ENCODE measurements around the gene COMMD4. TPM values are rescaled to one million over a fixed set of nuclear protein-coding genes. Genes with fewer than 3 reads are reported as not detected.
A peak's percentile ranks its signal among the peaks of the same experiment; 100 is the strongest.

The COMMD4 gene
- total RNA-seq, 1 donor from 2014 or later = 95.6 TPM

DNA sequence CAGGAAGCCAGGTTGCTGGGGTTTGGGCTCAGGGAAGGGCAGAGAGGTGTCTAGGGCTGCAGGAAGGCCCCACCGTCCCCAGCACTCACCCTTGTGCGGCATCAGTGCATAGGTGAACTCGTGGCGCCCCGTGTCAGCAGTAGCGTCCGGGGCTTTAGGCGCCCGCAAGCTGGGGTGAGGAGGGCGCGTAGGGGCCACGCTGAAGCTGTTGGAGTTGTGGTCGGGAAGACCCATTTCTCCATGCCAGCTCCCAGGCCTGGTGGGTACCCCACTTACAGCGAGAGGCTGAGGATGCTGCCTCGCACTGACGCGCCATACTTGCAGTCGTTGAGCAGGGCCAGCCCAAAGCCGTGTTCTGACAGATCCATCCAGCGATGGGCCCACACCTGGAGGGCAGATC is 20.7 kb downstream of the COMMD4 start:
- no peaks in the 10 kb centered on the region for H3K4me1 Mint-ChIP-seq (ENCODE audit: low read depth)
- no peaks in the 10 kb centered on the region for H3K27me3 Mint-ChIP-seq
- H3K27ac Mint-ChIP-seq = no peak overlapping the region
- no peaks in the 10 kb centered on the region for H3K9me3 Mint-ChIP-seq (ENCODE audit: low read depth)
- TF ChIP-seq, protein P1, sequence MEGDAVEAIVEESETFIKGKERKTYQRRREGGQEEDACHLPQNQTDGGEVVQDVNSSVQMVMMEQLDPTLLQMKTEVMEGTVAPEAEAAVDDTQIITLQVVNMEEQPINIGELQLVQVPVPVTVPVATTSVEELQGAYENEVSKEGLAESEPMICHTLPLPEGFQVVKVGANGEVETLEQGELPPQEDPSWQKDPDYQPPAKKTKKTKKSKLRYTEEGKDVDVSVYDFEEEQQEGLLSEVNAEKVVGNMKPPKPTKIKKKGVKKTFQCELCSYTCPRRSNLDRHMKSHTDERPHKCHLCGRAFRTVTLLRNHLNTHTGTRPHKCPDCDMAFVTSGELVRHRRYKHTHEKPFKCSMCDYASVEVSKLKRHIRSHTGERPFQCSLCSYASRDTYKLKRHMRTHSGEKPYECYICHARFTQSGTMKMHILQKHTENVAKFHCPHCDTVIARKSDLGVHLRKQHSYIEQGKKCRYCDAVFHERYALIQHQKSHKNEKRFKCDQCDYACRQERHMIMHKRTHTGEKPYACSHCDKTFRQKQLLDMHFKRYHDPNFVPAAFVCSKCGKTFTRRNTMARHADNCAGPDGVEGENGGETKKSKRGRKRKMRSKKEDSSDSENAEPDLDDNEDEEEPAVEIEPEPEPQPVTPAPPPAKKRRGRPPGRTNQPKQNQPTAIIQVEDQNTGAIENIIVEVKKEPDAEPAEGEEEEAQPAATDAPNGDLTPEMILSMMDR (IDR thresholded peaks at IDR 0.05; ENCODE audit: unreplicated experiment) = no peak
- no peak for DNase-seq (ENCODE audit: low spot score, unreplicated experiment)
- peaks cover 1% of the 10 kb centered on the region for H3K36me3 Mint-ChIP-seq (ENCODE audit: insufficient read depth)
- no peak overlapping the region for H3K4me3 Mint-ChIP-seq (ENCODE audit: low read depth)

DNA sequence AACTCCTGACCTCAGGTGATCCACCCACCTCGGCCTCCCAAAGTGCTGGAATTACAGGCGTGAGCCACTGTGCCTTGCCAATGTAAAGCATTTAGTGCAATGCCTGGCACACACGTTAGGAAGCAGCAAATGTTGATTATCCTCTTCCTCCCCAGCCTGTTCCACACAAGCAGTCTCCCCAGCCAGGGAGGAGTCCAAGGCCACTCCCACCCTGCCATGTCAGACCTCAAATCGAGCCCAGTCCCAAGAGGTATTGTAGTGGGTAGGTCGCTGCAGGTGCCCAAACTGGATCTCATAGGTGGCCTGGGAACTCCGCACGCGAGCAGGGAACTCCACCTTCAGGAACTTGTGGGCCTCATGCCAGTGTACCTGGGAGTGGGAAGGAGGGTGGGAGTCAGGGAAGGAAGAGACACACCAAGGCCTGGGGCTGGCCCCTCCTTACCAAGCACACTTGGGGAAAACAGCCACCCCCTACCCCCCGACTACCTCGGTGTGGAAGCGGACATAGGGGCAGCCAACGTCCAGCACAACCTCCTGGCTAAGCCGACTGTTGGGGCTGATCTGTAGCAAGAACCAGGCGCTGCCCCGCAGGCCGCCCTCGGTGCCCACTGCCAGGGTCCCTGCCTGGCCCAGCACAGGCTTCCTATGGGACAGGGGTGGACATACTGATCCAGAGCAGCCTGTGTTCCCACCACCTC is 22.3 kb downstream of the COMMD4 start:
- Mint-ChIP-seq H3K27me3 (no peaks in the 10 kb centered on the region), H3K4me1 (ENCODE audit: low read depth) (no peaks in the 10 kb centered on the region), H3K4me3 (ENCODE audit: low read depth) (no peak overlapping the region), H3K27ac (no peak overlapping the region), H3K36me3 (ENCODE audit: insufficient read depth) (peaks cover 1% of the 10 kb centered on the region), H3K9me3 (ENCODE audit: low read depth) (no peaks in the 10 kb centered on the region)
- no peak for DNase-seq (ENCODE audit: low spot score, unreplicated experiment)
- TF ChIP-seq, protein P1 (IDR thresholded peaks at IDR 0.05; ENCODE audit: unreplicated experiment) = no peak

DNA sequence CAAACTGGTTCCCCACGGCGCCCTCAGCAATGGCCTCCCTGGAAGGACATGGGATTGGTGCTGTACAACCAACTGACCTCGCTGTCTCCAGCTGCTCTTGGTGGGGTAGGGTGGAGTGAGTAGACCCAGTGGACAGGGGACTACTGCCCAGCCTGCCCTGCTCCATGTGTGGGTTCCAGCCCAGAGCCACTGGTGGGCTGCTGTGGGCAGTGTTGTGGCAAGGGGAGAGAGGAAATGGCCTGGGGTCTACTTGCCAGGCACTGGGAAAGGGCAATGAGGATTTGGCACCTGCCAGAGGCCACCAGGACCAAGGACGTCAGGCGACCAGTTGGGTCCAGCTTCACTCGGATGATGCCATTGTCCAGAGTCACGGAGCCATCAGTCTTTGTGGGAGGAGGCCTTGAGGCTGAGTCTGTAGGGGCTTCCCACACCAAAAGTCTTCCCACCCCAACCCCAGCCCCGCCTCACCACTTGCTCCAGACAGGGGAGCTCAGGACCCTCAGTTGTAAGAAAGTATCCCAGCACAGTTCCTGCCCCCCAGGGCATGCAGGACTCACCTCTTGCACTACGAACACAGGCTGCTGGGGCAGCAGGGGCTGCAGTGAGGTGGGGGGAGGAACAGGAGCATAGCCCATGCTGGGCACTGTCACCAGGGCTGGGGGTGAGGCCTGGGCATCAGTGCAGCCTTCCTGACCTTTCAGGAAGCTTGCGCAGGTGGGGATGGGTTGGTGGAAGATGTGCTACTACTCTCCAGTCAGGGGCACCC is 23.1 kb downstream of the COMMD4 start:
- H3K27me3 Mint-ChIP-seq = no peaks in the 10 kb centered on the region
- H3K9me3 Mint-ChIP-seq (ENCODE audit: low read depth) = no peaks in the 10 kb centered on the region
- H3K36me3 Mint-ChIP-seq (ENCODE audit: insufficient read depth) = peaks cover 1% of the 10 kb centered on the region
- no peak overlapping the region for H3K4me3 Mint-ChIP-seq (ENCODE audit: low read depth)
- H3K4me1 Mint-ChIP-seq (ENCODE audit: low read depth) = no peaks in the 10 kb centered on the region
- H3K27ac Mint-ChIP-seq = no peak overlapping the region
- DNase-seq (ENCODE audit: low spot score, unreplicated experiment) = no peak
- TF ChIP-seq, protein P1 (IDR thresholded peaks at IDR 0.05; ENCODE audit: unreplicated experiment) = no peak

DNA sequence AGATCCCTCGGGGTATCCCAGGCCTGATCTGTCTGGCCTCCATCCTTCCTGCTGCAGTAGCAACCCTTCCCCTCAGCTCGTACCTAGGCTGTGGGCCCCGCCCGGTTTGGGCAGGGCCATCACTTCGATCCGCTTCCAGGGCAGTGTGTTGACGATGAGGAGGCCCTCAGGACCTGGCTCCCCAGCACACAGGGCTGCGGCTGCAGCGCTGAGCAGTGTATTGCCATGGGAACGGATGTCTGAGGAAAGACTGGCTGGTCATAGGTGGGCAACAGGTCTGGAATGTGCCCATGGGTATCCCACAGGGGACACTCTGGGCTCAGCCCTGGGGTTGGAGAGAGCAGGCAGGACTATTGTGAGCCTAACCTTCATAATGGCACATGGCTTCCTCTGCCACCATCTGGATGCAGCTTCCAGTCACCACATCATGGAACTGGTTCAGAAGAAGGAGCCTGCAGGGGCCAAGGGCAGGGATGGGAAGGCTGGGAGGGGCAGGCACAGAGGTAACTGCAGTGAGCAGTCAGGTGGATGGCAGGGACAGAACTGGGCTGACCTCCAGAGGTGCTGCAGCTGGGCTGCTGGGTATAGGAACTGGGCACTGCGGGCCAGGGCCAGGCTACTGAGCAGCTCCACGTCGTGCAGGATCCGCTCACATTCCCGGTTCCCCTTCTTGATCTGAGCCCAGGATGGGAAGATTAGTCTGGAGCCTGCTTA is 23.8 kb downstream of the COMMD4 start:
- TF ChIP-seq, protein P1 (IDR thresholded peaks at IDR 0.05; ENCODE audit: unreplicated experiment) = no peak
- Mint-ChIP-seq H3K27ac (no peak overlapping the region), H3K36me3 (ENCODE audit: insufficient read depth) (peaks cover 3% of the 10 kb centered on the region), H3K4me1 (ENCODE audit: low read depth) (no peaks in the 10 kb centered on the region), H3K4me3 (ENCODE audit: low read depth) (no peak overlapping the region), H3K9me3 (ENCODE audit: low read depth) (no peaks in the 10 kb centered on the region), H3K27me3 (no peaks in the 10 kb centered on the region)
- DNase-seq (ENCODE audit: low spot score, unreplicated experiment) = no peak

DNA sequence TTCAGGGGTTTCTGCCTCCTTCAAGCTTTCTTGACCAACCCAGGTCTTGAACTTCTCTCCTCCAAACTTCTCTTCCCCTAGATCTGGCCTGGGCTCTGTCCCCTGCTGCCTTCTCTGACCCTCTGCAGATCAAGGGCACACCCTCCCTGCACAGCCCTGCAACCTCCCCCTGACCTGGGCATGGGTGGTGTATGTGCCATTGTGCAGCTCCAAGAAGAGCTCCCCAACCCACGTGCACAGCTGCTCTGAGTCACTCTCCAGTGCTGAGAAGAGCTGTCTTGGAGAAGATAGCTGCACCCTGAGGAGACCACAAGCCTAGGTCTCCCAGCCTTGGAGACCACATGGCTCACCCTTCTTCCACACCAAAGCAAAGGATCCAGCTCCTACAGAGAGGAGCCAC is 24.5 kb downstream of the COMMD4 start:
- no peak overlapping the region for H3K4me3 Mint-ChIP-seq (ENCODE audit: low read depth)
- no peak for DNase-seq (ENCODE audit: low spot score, unreplicated experiment)
- no peaks in the 10 kb centered on the region for H3K4me1 Mint-ChIP-seq (ENCODE audit: low read depth)
- H3K27me3 Mint-ChIP-seq = no peaks in the 10 kb centered on the region
- peaks cover 3% of the 10 kb centered on the region for H3K36me3 Mint-ChIP-seq (ENCODE audit: insufficient read depth)
- TF ChIP-seq, protein P1 (IDR thresholded peaks at IDR 0.05; ENCODE audit: unreplicated experiment) = no peak
- peak overlapping the region; percentile 83 for H3K27ac Mint-ChIP-seq
- H3K9me3 Mint-ChIP-seq (ENCODE audit: low read depth) = no peaks in the 10 kb centered on the region

All from progenitor cell of endocrine pancreas (in vitro differentiated cells).